Umbilical cord (tissue), 2 donors: Measurements from ENCODE around the gene CDKAL1. TPM values are rescaled to one million over a fixed set of nuclear protein-coding genes. Genes with fewer than 3 reads are reported as not detected.

Source experiments
- DNase-seq: peaks from one replicate; pipeline ENCODE4 v3.0.0-alpha.2; 2015; ENCODE audit warnings: low spot score
- total RNA-seq: library from RNA; depleted of rRNA; stranded (reverse); fragments of >200 nt; gene quantifications from one replicate; pipeline ENCODE4 v1.2.3, GENCODE V29; 2014; ENCODE audit warnings: low replicate concordance; ENCODE audit not compliant: insufficient read depth

CDKAL1 gene
- total RNA-seq, 1 donor from 2014 or later: 24.6 TPM

DNA sequence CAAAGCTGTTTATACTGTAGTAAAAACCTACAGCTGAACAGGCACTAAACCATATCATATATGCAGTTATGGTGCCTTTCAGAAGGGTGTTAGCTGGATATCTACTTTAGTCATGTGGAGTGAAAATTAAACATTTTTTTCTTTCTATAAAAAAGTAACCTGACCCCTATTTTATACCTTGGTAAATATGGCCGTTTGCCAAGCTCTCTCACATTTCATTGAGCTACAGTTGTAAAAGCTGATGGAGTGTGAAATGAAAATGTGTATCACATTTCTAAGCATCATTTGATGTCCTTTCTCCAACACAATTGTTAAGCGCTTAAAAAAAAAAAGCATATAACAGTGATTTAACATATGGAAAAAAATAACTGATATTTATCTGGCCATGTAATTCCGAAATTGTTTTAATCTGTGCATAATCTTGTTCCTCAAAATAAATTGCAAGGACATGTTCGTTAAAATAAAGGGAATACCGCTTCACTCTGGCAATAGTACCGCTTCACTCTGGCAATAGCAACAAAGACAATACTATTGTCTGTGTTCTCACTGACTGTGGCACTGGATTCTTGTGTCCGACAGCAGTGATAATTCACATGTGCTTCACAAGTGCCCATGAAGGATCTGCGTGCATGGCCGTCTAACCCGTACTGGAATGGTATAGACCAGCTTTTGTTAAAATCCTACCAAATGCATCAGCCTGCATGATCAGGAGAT, 667.5 kb downstream of the CDKAL1 start:
- DNase-seq: no peak

DNA sequence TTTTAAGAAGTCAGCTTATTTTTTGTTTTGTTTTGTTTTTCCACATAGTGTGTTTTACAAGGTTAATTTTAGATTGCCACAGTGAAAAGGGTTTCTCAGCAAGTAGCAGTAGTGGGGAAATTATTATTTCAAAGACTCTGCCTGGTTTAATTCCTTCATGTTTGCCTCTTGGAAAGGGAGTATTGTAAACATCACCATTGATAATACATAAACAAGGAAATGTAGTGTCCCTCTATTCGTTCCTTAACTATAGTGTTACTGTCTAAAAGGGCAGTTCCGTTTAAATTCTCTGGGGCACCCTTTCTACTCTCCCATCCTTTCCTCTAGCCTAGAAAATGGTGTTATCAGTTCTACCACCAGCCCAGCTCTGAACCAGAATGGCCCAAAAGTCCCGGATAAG, 668.3 kb downstream of the CDKAL1 start:
- no peak for DNase-seq

DNA sequence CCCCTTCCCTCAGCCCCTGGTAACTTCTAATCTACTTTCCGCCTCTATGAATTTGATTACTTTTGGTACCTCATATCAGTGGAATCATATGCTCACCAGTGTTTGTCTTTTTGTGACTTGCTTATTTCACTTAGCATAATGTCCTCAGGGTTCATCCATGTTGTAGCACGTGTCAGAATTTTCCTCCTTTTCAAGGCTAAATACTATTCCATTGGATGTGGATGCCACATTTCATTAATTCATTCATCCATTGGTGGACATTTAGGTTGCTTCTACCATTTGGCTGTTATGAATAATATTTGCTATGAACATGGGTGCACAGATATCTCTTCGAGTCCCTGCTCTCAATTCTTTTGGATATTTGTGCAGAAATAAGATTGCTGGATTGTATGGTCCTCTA, 670.7 kb downstream of the CDKAL1 start:
- no peak for DNase-seq

DNA sequence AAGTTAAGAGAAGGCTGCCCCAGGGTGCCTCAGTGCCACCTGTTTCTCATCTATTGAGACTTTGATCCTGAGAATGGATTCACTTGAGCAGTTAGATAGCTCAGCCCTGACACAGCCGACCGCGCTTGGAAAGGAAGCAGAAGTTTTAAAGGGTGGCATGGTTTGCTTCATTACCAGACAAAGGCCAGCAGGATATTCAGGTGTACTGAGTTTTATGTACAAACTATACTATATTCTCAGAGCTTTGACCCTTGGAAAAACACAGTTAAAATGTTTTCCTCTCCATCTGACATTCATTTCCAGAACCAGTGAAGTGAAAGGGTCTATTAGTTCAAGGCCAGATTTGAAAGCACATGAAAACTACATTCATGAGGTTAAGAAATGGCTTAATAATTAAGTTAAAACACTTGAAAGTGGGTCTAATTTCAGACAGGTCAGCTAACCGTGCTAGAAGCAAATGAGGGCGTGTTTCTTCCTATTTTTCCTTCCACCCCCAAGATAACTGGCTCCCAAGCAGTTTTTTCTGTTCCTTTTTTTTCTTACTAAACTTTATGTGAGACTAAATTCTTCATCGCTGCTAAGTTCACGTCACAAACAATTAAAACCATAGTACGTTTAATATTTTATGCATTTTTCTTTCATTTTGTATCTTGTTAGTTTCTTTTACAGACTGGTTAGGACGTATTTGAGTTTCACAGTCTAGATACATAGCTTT, 674.0 kb downstream of the CDKAL1 start:
- no peak for DNase-seq

DNA sequence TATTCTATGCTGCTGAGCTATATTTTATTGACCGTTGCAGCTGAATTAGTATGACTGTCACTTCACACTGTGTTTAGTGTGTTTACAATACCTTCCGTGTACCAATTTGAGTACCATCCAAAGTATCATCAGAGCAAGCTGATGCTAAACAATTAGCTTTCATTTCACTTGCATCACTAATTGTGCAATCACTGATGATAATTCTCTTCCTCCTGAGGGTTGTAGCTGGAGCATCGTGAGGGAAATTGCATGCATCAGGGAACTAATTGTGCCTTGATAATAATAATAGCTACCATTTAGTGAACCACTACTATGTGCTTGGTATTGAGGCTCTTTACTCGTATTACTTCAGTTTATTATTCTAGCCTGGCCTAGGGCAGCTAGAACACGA, 674.5 kb downstream of the CDKAL1 start:
- DNase-seq: no peak

DNA sequence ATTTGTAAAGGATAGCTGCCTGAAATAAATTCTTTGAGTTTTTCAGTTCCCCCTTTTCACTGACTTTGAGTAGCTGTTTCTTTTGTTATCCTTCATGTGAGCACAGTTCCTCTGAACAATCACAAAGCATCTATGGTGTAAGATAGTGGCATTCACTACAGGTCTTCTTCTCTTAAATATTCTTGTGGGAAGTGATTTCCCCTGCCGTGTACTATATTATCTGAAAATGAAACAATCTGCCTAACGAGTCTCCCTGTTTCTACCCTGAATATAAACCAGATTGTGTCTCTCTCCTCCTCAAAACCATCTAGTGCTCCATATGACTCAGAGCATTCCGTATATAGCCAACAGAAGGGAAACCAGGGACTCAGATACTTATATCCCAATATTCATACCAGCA, 679.2 kb downstream of the CDKAL1 start:
- no peak for DNase-seq

DNA sequence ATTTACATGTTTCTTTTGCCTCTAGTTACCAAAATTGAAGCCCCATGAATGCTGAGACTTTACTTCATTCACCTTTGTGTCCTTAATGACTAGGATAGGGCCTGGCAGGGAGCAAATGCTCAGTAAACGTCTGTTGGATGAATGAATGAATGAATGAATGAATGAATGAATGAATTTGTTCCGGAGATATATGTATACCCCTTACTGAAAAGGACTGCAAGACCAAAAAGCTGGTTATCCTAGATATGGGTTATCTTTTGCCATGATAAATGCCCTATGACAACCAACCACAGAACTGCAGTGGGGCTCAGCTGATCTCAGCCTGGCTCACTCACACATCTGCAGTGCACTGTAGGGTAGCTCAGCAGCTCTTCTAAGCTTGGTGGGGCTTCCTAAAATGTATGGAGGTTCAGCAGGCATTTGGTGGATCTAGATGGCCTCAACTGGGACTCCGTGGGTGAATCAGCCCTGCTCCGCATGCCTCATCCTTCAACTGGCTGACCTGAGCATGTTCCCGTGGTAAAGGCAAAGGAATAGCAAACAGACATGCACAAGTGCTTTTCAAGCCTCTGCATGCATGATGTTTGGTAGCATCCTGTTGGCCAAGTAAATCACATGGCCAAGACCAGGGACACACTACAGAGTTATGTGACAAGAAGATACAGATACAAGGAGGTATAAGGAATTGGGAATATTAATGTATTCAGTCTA, 680.6 kb downstream of the CDKAL1 start:
- no peak for DNase-seq

DNA sequence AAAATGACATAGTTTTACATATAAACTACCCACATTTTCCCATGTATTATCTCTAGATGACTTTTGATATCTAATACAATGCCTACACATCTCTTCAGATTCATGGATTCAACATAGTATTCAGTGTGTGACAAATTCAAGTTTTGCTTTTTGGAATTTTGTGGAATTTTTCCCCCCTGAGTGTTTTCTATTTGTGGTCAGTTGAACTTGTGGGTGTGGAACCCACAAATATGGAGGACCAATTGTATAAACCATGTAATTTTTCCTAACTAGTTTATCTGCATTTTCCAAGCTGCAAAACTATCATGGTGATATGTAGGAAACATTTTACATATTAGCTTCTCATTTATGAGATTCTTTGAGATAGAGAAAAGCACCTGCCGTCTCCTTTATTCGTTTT, 685.0 kb downstream of the CDKAL1 start:
- no peak for DNase-seq

DNA sequence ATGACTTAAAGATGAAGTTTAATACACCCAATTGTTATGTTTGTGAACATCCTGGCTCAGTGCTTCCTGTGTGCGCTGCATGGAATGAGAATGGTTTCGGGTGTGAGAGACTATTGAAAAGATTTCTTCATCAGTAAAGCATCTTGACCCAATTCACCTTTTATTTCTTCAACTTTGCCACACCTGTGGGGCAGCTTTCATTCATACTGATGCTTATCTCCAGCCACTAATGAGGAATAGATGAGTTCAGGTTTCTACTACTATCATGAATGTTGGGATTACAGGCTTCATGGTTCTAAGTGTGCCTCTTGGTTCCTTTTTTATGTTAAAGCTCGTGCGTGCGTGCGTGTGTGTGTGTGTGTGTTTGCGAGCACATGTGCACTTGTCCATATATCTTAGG, 685.6 kb downstream of the CDKAL1 start:
- DNase-seq: no peak

DNA sequence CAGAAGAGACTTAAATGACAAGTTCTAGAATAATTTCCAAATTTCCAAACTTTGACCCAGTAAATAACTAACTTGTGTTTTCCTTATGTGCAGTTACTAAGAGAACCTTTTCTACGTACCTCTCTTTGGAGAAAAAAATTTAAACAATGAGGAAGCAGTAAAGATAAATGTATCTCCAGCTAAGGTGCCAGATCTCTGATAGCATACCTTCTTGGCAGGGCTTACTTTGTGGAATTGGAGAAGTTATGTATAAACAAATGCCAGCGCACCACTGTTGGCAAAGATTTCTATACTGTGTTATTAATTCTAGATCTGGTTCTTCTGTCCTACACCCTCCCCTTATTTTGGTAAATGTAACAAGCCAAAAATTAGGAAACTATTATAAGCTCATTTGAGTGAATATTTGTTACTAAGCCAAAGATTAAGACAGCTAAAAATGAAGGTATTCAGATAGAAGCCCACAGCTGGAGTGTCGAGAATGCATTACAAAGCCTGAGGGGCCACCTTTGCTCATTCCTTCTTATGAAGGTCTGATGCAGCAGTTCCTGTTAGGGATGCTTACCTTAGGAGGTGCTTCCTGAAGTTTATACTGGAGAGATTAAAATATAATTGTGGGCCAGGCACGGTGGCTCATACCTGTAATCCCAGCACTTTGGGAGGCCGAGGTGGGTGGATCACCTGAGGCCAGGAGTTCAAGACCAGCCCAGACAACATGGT, 686.2 kb downstream of the CDKAL1 start:
- DNase-seq: peak; percentile 33

DNA sequence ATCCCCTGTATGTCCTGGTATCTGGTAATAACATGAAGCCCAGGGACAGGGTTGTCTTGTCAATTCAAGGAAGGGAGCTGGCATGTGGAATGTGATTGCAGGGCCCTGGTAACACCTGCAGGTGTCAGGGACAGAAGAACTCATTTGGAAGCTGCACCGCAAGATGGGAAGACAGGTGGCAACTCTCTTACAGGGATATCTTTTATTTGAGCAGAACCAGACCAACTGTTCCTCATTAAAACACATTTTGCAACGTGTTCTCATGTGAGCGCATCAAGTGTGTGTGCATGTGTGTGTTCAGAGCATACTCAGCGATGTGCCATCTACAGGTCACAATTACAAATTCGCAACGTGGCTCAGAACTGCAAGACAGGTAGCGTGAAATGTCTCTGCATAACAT, 688.4 kb downstream of the CDKAL1 start:
- no peak for DNase-seq

DNA sequence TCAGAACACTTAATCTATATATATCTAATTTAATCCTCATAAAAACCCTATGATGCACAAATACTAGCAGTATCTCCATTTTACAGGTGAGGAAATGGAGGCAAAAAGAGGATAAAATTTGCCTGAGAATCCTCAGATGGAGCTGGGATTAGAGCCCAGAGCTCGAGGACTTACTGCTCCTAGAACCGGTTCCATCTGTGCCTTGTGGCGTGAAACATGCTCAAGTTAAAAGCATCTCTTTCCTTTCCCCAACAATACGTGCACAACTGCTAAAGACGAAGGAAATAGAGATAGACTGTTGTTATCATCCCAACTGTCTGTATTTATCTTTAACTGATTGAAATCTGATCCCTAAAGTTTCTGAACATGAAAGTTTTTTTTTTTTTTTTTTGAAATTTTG, 691.7 kb downstream of the CDKAL1 start:
- DNase-seq: no peak

DNA sequence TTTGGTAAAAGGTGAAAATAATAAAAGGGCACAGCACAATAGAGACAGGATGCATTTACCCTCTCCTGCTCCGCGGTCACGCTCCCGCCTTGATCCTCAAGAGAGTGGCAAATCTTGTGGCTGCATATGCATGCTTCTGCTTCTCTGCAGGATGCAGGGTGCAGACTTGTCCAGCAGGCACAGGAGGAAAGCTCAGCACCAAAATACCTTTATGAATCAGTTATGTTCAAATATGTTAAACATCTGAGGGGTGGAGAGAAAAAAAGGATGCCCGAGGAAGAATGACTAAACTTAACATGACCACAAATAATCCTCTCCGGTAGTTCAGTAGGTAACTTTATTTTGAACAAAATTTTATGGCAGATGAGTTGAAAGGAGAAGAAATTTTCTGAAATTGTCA, 693.2 kb downstream of the CDKAL1 start:
- DNase-seq: no peak

DNA sequence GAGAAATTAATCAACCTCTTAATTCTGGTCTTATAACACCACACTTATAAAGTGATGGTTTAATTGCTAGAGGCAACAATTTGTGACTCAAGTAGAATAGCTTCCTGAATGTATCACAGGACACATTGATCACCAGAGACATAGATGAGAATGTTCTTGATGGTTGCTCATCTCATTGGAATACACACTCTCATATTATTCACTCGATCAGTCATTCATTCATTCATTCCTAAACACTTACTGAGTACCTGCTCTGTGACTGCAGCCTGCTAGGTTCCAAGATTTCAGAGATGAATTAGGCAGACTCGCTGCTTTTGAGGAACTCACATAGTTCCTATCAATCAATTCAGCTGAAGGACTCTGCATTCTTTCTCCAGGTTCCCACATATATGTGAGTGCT, 694.2 kb downstream of the CDKAL1 start:
- no peak for DNase-seq

DNA sequence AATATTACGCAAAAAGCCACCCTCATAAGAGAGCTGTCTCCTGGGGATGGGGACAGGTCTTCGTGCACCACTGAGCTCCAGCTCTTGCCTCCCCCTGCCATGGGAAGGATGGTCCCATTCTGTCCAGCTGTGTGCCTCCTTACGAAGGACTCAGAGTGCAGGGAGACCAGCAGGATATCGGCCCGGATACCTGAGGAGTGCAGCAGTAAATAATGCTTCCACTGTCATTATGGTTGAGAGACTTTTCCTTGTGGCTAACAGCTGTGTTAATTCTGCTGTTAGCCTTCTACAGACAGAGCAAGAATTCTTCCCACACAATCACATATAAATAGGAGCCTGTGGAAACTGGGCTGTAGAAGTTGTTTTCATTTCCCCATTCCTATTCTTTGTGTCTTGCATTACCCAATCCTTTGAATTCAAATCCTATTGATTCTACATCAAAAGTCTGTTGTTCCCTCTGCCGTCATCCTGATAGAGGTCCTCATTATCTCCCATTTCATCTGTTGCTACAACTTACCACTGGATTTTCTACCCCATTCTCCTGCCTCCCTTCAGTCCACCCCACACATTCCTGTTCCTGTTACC, 694.7 kb downstream of the CDKAL1 start:
- DNase-seq: no peak

DNA sequence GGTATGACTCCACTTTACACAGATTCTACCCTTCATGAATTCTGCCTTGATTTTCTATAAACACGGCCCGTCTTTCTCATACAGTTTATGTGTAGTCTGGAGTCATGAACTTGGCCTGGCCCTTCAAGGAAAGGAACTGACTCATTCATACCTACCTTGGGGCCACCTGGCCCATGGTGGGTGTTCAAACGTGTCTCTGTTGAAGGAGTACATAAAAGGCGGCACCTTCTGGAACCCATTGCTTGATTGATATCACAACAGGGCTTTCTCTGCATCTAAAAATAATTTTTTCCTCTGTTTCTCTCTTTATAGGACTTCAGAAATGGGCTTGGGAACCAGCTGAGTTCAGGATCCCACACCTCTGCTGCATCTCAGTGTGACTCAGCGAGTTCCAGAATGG, 696.3 kb downstream of the CDKAL1 start:
- DNase-seq: no peak

DNA sequence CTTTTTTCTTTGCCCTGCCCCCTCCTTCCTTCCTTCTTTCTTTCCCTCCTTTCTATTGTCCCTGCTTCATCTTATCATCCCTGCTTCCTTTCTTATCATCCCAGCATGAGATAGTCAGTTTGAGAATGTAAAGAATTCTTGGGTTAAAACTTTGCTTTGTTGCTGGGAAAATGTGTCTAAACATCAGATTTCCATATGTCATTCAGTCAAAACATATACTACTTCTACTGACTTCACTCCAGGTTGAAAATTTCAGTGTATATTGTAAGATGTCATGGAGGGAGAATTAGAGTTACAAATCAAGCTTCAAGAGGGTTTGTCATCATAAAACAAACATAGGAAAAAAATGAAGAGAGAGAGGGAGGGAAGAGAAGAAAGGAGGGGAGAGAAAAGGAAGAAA, 700.9 kb downstream of the CDKAL1 start:
- no peak for DNase-seq

DNA sequence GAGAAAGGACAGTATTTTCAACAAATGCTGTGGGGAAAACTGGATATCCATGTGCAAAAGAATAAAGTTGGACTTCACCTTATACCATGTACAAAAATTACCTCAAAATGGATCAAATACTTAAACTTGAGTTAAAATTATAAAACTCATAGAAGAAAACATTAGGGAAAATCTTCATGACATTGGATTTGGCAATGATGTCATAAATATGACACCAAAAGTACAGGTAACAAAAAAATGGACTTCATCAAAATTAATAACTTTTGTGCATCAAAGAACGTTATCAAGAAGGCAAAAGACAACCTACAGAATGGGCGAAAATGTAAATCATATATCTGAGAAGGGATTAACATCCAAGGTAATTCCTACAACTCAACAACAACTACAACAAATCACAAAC, 704.0 kb downstream of the CDKAL1 start:
- no peak for DNase-seq

DNA sequence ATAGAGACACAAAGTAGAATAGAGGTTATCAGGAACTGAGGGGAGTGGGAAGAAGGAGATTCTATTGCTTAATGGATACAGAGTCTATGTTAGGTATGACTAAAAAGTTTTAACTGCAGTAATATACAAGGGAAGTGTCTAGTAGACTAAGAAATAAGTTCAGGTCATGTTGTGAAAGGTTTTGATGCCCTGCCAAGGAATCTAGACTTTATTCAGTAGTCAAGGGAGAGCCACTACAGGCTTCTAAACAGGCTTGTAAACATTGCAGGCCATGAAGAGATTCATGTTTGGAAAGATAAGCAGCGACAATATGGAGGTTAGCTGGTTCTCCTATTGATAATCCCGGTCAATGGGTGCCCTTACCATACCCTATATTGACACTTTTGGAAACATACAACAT, 706.5 kb downstream of the CDKAL1 start:
- DNase-seq: no peak

DNA sequence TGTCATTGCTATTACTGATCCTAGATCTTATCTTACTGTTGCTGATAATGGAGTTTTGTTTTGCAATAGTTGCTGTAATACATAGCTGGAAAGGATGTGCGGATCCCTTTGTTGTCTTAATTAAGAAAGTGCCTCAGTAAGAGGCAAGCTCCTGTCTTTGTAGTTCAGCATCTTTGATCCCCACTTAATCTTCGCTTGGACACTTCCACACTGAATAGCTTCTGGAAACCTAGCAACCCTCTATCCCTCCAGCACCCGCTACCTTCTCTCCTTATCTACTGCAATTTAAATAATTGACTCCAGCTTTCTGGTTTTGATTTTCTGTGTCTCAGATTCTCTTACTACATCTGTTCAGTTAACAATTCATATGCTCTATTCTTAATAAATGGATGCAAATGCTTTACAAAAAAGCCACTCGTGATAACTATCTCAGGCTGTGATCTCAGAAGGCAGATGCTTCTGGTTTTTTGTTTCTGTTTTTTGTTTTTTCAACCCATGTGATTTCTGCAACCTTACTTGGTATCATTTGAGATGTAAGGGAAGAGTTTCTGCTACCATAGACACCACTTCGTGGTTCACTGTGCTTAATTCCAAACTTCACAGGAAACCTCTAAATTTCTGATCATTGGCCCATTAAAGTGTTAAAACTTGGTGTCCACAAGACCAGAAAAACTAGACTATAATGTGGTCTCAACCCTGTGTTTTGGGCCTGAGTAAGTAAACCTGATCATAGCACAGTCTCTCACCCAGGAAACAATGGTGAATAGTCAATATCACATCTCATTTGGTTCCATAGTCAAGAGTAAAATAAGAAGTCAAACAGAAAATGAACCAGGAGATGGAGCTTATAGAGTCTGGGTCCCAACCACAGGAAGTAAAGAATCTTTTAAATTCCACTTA, 707.2 kb downstream of the CDKAL1 start:
- DNase-seq: no peak
